Islet precursor cell (in vitro differentiated cells): ENCODE data around the gene ANKRD22.
A peak's percentile ranks its signal among the peaks of the same experiment; 100 is the strongest.

Experiments
- DNase-seq: peaks from one replicate; pipeline ENCODE4 v3.0.0-alpha.2; 2018

The ANKRD22 gene

DNA sequence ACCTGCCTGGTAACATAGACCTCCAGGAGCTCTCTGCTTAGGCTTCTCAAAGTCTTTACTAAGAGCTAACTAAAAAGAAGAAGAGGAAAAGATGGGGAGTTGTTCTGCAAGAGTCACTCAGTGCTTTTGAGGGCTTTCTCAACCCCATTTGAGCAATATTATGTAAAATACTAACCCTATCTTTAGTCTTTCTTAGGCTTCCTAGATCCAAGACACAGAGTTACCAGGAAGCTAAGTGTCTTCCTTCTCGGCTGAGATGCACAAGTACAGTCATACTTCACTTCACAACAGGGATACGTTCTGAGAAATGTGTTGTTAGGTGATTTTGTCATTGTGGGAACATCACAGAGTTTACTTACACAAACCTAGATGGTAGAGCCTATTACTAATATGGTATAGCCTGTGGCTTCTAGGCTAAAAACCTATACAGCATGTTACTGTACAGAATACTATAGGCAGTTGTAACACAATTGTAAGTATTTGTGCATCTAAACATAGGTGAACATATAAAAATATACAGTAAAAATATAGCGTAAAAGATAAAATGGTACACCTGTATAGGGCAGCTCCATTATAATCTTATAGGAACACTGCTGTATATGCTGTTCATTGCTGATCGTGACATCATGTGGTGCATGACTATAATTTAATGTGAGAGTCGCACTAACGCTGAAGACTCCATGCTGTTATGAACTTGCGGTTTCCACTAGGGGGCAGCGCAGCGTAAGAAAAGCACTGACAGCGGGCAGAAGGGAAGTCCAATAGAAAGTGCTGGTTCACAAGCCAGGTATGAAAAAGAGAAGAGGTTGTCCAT is 16.3 kb downstream of the ANKRD22 start:
- peak; percentile 81 for DNase-seq

DNA sequence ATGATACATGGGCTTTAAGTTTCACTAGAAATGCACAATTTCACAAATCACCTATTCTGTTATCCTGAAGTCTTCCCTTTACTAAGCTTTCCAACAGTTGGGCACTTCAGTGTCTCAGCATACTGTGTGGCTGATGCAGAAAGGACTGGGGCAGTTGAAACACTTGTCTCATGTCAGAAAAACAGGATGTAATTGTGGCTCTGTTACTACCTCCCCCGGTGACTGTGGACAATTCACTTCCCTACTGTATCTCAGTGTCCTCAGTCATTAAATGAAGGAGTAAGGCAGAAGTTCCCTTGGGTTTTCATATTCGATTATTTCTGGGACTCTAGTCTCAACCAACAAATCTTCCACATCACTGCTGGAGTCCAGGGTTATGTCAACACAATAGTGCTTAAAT is 17.9 kb downstream of the ANKRD22 start:
- DNase-seq: no peak

DNA sequence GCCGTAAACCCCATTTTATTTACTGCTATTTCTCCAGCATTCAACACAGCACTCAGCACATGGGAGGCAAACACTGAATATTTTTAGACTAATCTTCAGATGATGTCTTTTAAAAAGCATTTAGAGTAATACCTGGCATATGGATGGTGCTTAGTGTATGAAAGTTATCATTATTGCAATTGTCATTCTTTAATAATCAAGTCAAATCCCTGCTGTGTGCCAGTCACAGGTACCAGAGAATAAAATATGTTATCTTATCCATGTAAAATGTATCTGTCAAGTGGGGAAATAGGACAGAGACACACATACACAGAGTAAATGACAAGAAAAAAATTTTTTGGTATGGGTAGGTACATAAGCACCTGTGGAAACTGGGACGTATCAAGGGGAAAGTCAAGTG is 18.5 kb downstream of the ANKRD22 start:
- no peak for DNase-seq

DNA sequence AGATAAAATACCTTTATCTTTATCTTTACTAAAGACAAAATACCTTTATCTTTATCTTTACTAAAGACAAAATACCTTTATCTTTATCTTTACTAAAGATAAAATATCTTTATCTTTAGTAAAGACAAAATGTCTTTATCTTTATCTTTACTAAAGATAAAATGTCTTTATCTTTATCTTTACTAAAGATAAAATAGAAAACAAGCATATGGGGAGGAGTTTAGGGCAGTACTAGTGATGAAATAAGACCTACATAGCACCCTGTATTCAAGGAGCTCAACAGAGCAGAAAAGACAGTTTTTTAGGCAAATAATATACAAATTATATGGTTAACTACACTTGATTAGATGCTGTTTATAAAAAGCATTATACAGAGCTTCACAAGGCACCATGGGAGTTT is 19.3 kb downstream of the ANKRD22 start:
- DNase-seq: no peak

DNA sequence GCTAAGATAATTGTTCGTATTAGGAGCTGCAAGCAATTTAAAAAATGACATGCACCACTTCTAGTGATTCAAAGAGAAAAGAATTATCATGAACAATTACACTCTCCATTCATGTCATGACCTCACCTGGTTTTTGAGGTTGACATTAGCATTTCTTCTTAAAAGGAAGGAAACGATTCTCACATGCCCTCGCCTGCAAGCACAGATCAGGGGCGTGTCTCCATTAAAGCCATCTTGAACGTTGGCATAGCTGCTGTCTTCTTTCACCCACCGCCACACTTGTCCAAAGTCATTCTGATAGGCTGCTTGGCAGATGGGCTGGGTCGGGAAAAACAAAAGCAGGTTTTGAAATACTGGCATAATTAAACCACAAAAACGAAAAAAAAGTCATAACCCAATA is 19.9 kb downstream of the ANKRD22 start:
- no peak for DNase-seq

DNA sequence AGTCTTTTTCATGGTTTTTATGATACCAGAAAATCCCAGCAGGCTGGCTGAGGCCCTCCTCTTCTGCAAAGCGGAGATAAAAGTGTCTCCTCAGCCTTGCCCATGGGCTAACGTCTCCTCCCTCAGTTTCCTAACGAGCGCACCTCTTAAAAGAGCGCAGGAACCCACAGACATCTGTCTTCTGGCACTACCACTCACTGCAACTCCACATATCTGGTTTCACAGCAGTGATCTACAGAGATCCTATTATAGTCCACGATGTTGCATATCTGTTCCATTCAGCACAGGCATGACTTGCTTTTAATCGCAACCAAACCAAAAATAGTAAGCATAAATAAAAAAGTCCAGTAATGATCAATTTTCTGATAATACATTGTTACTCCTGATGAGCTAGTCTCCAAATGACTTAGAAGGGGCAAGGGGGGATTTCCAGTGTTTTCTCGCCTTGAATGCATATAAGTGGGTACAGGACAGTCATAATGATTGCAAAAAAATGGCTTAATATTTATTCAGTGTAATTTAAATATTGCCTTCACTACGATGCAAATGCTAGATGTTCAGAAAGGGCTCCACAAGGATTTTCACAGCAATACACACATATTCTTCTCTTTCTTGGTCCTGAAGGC is 20.9 kb downstream of the ANKRD22 start:
- no peak for DNase-seq

DNA sequence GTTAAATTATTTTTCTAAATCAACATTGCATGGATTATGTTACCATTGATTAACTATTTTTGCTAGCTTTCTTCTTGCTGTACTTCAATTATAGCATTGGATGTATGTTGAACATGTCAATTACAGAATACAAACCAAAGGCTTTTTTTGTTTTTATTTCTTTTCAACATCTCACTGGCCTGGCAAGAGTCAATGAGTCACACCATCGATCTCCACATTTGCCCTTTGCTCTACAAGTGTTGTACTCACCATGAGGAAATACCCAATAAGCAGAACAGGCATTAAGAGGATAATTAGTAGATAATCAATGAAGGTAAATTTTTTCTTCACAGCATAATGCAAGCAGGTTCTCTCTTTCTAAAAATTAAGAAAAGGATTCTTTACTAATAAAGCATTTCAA is 23.3 kb downstream of the ANKRD22 start:
- no peak for DNase-seq

DNA sequence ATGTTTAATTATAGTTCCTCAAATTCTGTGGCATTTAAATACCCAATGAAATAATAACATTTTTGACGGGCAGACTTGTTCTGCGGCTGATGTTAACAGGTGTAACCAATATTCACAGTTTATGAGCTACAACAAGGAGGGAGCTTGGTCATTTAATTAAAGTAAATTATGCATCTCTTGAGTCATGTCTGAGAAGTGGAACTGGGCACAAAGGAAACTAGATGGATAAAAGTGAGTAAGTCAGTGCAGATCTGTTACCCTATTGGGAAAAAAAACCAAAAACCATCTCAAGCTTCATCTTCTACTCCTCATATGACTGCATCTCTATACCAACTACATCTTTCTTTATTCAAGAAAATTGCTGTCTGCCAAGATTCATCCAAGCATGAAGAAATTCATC is 24.0 kb downstream of the ANKRD22 start:
- DNase-seq: no peak

DNA sequence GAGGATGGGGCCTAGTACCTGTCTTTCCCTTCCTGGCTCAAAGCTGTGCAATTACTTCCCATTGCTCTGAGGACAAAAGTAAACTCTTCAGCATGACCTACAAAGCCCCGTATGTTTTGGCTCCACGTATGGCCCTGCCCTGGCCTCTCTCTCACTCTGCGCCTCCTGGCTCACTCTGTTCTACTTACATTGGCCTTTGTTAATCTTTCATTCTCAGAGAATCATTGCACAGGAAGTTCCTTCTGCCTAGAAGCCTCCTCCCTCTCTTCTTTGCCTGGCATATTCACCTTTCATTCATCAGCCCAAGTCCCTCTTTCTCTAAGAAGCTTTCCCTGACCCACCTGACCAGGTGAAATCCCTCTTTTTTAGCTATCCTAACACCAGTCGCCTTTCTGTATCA is 25.3 kb downstream of the ANKRD22 start:
- DNase-seq: no peak

DNA sequence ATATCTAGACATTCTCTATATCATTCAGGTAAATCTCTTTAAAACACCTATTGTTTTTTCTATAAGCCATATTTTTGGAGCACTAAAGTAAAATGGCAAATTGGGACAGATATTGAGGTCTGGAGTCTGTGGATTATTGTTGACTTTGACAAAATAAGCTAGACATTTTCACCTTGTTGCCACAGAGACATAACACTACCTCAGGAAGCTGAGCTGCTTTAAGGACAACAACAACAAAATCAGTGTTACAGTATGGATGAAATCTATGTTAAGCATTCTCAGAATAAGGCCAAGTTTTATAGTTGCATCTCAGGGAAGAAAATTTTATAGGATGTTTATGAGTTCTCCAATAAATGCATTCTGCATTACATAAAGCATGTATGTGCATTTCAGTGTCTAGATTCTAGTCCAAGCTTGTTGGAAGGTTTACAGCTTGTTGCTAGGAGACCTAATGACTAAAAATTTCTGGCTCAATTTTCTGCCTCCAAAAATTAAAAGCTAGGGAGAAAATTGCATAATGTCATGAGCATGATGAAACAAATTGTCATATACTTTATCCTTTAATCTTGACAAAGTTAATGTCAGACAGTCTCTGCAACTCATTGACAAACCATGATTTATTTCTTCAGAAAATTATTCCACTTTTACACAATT is 30.8 kb downstream of the ANKRD22 start:
- no peak for DNase-seq

DNA sequence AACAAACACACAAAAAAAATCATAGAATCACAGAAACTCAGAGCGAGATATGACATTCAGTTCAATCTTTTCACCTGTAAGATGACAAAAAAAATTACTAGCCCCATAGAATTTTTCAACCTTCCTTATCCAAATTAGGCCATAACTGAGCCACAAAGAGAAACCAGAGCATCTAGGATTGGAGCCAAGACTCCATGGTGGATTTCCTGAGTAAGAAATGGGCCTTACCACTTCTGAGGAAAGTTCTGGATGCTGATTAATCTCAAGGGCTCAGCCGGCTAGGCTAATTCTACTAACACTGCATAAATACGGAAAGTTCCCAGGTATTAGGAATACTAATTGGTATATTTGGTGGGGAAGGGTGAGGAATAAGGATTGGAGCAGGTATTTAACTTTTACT is 32.4 kb downstream of the ANKRD22 start:
- DNase-seq: no peak

DNA sequence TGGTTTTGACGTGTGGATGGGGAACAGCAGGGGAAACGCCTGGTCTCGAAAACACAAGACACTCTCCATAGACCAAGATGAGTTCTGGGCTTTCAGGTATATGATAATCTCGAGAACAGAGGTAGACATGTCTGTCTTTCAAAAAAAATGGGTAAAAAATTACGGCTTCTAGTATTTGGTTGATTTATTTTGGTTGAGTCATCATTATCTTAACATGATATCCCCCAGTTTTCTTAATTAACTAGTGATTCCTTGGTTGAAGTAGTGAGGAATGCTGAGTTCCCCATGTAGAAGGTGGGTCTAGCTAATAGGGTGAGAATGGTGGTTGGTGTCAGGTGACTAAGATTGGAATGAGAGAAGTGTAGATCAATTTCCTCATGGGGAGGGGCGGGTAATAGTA is 38.4 kb downstream of the ANKRD22 start:
- no peak for DNase-seq

DNA sequence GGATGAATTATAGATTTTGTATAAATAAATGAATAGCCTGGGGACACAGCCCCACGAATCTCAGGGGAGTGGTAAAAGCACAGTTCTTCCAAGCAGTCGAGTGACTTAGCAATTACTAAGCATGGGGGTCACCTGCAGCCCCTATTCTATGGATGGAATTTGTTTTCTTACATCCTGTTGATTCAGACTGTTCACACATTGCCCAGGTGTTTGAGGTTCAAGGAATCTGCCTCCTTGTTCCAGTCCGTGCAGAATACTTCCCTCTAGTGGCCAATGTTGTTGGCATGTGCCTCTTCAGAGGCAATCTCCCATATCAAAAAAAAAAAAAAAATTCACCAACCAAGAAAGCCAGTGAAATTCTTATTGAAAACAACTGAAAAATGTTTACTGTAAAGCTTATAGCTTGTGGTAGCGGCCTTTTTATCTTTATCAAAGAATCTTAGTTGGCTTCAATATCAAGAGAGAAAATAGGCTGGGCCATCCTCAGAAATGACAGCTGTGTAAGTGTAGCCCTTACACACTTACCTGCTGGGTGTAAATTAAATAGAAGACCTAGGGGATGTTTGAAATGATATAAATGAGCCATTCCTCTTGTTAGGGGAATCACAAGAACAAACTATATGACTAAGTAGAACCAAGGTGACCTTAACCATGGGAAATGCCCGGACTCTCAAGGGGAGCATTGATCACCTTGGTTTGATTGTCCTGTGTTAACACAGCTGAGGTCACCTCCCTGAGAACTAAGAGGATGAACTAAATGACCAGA is 41.3 kb downstream of the ANKRD22 start:
- DNase-seq: no peak

DNA sequence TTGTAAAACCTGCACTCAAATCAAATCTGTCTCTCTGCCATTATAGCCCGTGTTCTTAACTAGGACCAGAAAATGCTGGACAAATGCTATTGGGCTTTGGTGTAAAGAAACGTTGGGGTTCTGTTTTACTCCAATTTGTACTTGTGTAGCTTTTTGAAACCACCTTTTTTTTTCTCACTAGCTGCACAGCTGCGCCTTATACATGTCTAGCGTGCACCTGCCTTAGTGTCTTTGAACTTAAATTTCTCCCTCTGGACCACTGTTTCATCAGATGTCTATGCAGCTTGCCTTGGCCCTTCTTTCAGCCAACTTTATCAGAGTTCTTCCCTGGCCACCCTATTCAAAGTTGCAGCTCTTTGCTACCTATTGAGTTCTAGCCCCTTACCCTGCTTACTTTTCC is 42.0 kb downstream of the ANKRD22 start:
- no peak for DNase-seq

DNA sequence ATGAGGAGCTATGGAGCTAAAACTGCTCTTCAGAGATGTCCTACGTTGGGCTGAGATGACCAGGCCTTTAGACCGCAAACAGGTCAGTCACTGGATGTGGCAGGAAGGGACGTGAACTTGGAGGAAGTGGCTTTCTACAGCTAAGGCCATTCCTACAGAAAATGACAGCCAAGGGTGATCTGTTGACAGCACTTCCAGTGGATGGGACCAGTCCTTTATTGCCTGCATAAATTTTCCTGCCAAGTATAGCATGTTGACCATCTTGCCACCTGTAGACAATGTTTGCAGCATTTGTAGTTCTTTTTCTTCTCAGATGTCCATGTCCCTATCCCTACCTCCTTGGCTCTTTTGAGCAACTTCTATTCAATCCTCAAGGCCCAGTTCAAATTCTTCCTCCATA is 45.7 kb downstream of the ANKRD22 start:
- DNase-seq: no peak

DNA sequence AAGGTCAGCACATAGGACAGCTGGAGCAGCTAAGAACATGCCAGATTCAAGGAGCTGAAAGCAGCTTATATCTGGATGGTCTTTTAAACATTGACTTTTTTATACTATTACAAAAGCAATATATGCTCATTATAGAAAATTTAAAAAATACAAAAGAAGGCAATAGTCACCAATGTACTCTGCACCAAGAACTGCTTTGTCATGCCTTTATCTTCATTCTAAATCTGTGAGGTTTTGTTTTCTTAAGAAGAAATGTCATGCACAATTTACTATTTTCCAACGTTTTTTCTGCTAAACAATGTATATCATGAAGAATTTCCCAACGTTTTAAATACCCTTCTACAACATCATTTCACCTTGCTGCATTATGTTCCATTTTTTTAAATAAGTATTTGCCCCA is 46.3 kb downstream of the ANKRD22 start:
- DNase-seq: no peak

DNA sequence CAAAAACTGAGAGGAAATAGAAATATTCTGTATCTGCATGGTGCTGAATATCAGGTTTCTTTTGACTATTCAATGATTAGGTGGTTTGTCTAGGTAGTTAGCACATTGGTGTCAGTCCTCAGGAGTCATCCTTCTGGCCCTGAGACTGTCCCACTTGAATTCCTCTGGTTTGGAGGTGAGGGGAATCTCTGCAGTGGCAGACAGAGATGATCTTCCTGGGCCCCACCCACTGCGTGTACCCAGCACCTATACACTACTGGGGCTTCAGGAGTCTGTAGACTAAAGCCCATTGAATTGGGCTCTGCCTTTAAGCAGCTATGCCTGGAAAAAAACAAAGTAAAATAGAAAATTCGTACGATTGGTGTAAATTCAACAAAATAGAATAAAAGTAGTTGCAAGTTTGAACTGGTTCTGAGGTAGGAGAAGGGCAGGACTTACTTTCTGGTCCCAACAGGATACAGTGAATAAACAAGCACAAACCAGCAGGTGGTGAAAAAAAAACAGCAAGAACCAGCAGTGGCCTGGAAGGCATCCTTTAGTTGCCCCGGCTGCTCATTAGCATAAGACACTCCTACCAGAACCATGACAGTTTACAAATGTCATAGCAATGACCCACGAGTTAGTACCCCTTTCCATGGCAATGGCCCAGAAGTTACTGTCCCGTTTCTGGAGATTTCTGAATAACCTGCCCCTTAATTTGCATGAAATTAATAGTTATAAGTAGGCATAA is 47.4 kb downstream of the ANKRD22 start:
- DNase-seq: no peak

DNA sequence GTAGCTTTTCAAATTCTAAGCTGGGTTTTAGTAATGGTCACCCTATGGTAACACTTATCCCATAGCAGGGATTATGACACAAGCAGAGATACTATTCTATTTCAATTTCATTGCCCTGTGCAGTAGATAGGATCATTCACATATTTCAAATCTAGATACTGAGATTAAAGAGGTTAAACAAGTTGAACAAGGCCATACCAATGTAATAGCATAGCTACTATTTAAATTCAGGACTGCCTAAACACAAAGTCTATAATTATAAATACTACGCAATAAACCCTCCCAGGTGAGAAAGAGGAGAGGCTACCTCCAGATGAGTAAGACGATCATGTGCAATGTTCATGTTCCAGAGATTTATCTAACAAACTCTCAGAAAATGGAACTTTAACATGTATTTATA is 48.0 kb downstream of the ANKRD22 start:
- DNase-seq: no peak

DNA sequence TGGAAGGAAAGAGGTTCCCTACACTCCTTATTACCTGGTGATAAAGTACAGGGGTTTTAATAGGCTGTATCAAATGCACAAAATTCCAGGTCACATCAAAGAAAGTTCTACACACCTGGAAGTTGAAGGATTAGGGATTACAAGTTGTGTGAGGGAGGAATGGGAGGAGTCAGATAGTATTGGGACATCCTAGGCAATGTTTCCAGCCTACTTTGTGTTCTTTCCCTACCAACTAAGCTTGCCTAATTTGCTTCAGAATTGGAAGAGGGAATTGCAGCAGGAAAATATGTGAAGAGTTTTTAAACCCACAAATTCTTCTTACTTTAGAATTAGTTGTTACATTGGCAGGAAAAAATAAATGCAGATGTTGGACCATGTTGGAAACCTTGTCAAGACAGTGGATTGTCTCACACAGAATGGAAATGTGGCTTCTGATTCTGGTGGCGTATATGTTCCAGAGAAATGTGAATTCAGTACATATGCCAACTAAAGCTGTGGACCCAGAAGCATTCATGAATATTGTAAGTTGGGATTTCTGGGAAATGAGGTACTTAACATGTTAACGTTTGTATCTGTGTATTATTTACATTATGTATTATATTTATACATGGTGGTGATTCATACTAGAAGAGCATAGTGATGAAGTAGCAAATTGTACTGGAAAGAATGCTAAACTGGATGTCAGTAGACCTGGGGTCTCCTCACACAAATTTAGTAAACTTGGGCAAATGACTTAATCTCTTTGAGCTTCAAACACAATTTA is 48.9 kb downstream of the ANKRD22 start, which contains the start of gene LIPM:
TSS of gene LIPM (plus strand) at position 208 of the 763 bp plus-strand sequence. CDS start at position 375, 167 bp downstream.
- DNase-seq: no peak

DNA sequence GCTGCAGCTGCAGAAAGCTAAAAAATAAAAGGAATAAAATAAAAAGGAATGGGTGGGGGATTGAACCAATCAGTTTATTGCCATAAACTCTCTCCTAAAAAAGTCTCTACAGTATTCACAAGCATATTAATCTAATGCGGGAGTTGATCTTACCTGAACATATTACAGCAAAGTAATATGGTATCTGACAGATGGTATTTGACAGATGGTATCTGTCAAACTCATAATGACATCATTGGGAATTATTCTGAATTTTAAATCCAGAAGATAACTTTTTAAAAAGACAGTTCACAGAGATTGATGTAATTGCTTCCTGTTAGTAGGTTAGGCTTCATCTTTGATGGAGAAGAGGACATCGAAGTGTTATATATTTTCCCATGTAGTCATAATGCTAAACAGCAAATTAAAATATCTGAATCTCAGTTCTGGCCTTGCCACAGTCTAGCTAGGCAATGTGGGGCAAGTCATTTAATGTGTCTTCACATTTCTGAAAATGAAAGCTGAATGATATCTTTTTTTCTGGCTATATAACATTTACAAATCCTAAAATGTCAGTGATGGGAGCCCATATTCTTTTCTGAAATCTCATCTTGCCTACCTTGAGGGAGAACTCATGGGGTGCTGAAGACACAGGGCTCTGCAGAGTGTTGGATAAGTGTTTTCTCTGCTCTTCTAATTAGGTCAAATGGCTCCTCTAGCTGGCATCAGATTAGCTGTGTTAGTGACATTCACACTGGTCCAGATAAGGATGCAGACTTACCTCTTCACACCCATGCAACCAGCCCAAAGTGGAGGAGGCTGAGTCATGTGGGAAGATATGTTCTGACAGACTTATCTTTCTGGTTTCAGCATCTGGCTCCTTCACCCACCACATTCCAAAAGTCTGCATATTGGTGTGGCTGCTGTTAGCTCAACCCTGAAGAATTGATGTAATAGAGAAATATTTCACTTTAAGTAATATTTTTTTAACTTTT is 51.2 kb downstream of the ANKRD22 start:
- peak; percentile 75 for DNase-seq

DNA sequence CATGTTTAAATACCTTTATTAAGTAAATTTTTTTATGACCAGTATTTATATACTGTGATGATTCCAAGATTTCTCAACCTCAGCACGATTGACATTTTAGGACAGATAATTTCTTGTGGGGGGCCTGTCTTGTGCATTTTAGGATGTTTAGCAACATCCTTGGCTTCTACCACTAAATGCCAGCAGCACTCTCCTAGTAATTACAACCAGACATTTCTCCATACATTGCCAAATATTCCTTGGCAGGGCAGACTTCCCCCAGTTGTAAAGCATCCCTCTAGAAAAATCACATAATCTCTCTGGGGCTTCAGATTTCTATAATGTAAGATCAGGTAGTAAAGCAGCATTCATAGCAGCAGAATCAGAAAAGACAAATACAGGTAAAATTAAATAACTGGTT is 56.9 kb downstream of the ANKRD22 start:
- DNase-seq: no peak
